ENCODE results near the gene FRMPD4.

- TF ChIP-seq GATA3 (IDR thresholded peaks at IDR 0.05; ENCODE audit: low read depth, low read length): no peak
- TF ChIP-seq GATA2 (IDR thresholded peaks at IDR 0.05; ENCODE audit: low read depth, low read length): no peak
Measured at GRCh38 chrX:12210971-12211370, 72.7 kb downstream of the FRMPD4 start.

All from SH-SY5Y (cell line).